ENCODE results near the gene SNX30.

SNX30 gene

DNA sequence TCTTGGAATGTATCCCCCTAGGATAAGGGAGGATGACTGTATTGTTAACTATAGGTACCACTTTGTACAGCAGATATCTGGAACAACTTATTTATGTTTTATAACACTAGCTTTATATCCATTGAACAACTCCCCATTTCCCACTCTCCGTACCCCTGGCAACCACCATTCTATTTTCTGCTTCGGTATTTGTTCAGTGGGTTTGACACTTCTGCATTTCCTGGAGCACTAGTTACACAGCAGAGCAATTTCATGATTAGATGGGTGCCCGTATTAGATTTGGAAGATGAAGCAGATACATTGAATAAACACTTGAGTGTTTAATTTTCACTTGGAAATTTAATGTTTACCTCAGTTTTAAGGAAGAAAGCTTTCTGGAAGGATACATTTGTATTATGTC, 72.7 kb downstream of the SNX30 start:
- DNase-seq (ENCODE audit: low read depth): no peak

DNA sequence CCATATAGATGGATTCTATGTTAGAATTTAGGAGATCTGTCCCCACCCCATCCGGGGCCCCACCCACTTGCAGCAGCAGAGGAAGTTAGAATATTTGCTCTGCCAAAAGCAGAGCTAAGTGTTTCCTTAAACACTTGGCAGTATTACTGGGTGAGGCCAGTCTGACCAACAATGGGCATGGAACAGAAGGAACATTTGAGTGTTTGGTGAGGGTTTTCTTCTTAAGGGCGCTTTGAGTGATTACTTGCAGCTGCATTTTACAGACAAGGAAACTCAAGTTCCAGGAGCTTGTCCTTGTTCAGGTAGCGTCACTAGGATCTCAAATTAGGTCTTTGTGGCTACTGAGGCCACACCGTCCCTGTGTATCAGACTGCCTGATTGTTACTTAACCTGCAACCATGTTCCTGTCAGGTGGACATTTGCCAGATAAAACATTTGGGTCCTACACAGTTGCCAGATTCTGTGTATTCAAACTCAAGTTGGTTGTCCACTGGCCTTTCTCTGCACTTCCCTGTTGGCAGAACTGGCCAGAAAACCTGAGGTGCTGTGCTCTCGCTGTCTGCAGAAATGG, 80.8 kb downstream of the SNX30 start:
- DNase-seq (ENCODE audit: low read depth): no peak

DNA sequence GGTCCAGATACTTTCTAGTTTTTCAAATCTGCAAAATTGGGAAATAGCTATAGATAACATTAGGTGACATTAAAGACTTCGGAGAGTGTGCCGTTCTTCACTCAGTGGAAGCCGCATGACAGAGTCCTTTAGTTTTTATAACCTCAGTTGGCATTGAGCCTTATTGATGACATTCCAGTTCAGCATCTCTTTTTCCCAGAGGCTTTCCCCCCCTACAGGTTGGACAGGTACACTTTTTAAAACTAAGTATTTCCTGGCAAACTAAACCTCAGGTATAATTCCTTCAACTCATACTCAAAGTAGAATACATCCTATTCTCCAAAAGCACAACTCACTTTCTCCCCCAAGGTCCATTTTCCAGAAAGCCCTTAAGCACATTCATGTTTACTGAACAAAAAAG, 81.4 kb downstream of the SNX30 start:
- no peak for DNase-seq (ENCODE audit: low read depth)

DNA sequence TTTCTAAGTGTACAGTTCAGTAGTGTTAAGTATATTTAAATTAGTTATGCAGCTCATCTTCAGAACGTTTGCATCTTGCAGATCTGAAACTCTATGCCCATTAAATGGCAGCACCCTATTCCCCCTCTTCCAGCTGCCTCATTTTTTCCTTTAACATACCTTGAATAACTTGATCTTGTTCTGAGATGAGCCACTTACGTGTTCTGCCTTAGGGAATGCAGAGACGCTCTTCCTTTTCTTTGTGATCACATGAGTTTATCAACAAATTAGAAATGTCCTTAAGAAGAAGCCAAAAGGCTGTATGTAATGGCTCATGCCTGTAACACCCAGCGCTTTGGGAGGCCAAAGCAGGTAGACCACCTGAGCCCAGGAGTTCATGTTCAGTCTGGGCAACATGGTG, 82.5 kb downstream of the SNX30 start:
- no peak for DNase-seq (ENCODE audit: low read depth)

DNA sequence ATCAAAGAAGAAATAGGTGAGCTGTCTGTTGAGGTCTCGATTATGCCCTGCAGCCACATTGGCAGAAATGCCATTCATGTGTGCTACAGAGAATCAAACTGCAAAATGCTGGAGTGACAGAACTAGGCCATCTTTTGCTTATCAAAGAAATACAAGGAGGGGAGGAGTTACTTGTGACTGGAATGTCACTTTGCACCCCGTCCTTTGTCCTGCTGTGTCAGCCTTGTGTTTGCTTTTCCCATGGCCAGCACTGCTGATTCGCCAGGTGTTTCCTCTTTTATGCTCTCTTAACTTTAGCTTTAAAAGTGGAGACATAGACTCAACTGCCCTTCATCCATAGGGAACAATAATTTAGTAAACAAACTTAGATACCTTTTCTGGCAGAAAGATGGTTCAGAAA, 85.8 kb downstream of the SNX30 start:
- no peak for DNase-seq (ENCODE audit: low read depth)

DNA sequence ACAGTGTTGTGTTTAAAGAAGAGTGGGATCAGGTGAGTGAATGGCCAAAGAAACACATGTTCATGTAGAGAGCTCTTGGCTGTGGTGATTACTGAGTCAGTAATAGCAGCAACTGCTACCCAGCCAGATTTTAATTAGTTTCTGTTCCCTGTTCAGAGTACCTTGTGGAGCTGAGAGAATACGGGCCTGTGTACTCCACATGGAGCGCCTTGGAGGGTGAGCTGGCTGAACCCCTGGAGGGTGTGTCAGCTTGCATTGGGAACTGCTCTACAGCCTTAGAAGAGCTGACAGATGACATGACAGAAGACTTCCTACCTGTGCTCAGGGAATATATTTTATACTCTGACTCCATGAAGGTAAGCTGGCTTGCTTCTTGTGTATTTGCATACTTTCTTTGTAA, 87.8 kb downstream of the SNX30 start:
- DNase-seq (ENCODE audit: low read depth): no peak

DNA sequence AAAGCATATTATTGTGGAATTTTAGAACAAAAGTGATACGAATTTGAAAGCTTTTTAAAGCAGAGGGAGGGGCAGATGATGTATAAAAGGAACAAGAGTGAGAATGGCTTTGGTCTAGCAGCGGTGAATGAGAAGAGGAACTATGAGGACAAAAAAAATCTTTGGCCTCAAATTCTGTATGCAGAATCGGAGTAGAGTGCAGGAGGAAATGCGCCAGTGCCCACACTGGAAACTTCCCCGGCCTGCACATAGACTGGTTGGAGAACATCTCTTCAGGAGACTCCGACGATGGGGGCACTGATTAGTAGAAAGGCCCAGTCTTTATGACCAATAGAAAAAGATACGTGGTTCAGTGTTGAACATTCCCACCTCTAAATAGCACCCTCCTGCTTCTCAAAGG, 88.8 kb downstream of the SNX30 start:
- DNase-seq (ENCODE audit: low read depth): no peak

DNA sequence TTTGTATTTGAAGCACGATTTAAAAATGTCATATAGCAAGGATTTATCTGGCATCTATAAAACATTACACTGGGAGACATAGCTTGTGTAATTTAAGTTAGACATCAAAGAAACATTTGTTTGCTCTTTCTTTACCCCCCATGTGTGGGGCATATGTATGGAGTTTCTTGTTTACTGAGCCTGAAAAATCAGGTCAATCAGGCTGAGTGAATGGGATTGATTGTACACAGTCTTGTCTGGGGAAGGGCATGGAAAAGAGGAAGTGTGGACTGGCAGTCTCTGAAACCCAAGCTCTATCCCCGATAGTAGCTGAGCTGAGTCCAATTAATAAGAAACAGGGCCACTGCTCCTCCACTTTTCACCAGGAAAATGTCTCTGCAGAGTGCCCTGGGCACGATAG, 90.7 kb downstream of the SNX30 start:
- DNase-seq (ENCODE audit: low read depth): no peak

DNA sequence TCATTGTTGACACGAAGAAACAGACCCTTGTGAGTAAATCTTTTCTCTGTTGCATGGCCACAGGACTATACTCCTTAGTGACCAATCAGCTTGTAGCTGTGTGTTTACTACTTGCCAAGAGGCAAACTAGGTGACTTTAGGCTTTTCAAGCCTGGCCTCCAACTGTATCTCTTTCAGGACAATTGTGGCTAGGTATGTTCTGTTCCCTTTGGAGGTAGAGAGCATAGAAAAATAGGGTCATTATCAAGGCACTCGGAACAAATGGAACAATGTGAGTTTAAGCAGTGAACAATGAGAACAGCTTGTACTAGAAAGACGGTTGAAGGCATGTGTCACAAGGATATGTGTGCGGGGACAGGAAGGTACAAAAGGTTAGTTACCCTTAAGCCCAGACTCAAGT, 92.0 kb downstream of the SNX30 start:
- no peak for DNase-seq (ENCODE audit: low read depth)

DNA sequence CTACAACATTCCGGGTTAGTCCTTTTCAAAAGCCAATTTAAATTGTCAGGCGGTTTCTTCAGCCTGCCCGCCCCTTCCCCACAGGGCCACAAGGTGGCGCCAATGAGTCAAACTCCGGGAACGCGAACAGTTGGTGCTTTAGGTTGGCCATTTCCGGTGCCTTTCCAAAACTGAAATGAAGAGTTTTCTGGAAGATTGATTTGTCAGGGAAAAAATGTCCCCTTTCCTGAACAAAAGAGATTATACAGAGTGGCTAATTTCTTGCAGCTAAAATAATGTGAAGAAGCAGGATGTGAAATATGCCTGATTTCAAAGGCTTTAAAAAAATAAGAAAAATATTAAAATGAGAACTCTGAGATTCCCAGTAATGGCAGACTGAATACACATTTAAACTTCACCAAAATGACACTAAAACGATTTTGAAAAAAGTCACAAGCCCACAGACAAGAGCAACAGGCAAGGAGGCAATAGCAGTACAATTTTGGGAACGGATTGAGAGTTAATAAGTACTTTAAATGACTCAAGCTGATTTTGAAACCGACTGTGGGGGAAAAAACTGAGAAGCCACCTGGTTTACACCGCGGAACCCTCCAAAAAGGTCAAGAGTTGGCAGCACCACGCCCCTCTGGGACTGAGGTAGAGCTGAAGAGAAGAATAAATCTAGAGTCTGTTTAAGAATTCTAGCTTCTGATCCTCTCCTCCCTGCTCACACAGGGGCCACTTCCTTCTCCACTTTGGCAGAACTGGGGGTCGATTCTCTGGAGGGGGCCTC, 94.4 kb downstream of the SNX30 start:
- peak; percentile 56 for DNase-seq (ENCODE audit: low read depth)

DNA sequence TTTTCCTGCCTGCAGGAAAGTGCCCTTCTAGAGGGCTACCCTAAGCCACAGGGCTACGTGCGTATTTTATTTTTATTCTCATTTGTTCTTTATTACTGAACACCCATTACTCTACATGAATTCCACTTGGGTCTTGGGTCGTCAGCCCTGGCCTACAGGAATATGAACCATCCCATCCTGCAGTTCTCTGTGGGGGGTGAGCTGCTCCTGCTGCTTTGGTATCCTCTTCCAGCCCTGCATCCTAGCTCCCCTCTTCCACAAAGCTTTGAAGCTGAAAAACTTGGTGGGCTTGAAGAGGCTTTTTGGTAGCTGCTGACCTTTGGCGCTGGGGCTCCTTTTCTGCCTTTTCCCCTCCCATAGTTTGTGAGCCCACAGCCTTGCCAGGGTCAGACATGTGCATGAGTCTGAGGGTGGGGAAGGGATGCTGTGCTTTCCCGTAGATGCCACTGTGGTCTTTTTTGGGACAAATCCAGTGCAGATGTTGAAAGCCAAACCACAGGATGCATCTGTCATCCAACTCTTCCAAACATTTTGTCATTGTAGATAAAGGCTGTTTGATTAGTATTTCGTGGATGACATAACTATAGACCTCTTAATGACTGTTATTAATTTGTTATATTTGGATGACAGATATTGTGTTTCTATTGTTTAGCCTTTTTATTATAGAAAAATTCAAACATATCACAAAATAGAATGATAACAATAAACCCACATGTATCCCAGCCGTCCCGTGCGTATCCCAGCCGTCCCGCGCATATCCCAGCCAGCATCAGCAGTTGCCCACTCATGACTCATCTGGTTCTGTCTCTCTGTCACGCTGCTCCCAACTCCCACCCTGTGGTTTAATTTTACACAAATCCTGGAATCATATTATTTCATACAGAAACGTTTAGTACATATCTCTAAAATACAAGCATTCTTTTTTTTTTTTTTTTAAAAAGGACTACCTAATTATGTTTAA, 96.2 kb downstream of the SNX30 start:
- no peak for DNase-seq (ENCODE audit: low read depth)

DNA sequence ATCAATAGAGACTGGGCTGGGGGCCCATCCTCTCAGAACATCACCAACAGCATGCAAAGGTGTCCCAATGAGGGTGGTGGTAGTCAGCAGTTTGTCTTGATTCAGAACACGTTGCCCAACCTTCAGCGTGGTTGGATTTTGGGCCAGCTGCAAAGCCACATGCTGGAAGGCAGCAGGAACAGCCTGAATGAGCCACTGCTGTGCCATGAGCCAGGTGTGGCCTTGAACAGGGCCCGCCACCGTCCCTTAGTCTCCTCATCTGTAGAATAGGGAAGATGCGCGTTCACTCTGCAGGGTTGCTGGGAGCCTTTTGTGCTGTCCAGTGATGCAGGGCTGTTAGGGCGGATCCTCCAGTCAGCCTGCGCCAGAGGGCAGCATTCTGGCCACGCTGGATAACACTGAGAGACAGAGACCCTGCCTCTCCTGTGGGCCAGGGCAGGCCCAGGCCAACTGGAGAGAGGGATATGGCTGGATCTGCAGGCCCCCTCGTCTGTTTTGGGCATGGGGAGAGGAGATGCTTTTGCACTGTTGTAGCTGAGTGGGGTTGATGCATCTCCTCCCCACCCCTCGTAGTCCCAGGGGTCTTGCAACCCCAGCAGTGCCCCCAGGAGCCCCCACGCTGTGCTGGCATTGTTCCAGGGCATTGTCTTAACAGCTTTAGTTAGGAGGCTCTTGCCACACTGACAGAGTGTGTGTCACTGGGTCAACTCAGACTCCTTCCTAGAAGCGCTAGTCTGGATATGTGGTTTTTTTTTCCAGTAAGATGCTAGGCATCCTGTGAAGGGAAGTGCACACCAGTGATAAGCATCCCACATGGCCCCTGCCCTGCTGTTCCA, 98.0 kb downstream of the SNX30 start:
- no peak for DNase-seq (ENCODE audit: low read depth)

DNA sequence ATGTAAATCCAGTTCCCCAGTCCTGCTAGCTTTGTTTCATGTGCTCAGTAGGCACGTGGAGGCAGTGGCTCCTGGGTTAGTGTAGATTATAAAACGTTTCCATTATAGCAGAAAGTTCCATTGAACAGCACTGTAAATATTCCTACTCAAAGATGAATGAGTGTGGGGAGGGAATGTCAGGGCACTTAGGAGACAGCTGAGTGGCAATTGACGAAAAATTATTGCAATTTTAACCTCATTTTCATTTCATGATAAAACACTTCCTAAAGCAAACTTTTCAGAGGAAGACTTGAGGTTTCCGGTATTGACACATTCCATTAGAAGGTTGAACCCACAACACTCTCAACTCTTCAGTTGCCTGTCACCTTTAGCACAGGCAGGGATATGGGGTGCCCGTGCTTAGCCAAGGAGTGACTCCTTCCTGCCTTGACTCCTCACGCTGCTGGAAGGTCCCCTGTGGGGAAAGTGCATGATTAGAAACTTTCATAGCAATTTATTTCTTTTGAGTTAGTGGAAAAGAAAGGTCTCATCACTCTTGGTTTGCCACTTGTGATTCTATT, 98.9 kb downstream of the SNX30 start:
- DNase-seq (ENCODE audit: low read depth): no peak

DNA sequence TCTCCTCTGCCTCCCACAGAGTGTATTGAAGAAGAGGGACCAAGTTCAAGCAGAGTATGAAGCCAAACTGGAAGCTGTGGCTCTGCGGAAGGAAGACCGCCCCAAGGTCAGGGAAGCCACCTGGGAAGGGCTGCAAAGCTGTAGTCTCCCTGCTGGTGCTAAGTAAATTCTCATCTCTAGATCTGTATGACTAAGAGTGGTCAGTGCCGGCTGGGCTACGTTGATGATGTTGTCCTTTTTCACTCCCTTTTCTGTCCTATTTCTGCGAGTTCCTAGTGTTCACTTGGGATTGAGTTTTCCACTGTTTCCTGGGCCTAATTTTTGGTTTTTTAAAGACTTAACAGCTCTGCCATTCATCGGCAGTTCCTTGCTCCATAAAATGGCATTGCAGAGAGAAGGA, 100.3 kb downstream of the SNX30 start:
- DNase-seq (ENCODE audit: low read depth): no peak

DNA sequence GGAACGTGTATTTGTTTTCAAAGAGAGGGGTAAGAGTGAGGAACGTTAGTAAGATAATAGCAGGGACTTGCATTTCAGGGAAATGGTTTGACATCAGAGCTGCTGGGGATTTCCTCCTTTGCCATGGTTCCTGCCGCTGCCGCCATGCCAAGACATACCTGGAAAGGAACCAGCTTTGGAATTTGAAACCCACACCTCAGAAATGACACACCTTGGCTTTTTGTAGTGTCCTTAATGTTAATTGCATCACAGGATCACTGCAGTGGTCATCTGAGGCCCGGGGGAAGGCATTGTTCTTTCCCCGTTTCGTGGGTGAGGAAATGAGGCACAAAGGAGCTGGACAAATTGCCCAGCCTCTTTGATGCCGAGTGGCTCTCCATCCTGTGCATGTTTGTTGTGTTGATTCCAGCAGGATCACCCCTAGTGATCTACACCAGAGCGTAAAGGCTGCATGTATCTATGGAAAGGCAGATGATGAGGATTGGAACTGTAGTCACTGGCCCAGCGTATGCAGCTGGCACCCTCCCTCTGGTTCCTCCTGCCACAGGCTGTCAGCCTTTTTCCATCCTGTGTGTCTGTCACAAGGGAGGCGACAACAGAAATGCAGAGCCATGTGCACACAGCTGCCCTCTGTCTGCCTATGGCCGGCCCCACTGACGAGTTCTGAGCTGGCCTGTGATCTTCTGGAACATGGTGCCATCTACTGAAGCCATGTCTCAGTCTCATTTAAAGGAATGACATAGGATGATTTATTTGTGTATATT, 102.4 kb downstream of the SNX30 start:
- no peak for DNase-seq (ENCODE audit: low read depth)

DNA sequence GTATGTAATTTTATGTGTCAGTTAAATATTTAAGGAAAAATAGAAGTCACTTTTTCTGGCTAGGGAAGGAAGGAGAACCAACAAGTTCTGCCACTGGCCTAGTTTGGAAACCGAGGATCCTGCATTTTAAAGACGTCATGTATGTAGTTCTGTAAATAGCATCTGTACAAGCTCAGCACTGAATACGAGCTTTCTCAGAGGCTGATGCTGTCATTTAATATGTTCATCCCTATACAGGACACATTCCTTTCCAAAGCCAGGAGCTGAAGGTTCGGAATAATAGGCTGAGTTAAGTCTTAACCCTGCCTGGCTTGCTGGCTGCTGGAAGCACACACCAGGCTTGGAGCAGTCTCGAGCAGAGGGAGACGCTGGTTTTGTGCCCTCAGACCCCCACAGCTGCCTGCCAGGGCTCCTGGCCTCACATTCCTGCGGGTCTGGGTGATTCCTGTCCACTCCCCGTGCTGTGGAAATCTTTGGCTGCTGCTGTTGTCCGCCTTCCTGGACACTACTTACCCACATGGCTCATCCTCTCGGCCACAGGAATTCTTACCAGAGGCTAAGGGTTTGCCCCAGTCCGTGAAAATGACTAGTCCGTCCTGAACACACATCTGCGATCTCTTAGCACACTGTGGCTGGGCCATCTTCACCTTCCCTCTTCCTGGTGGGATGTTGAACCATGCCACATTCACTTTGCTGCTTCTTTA, 103.5 kb downstream of the SNX30 start:
- DNase-seq (ENCODE audit: low read depth): no peak

DNA sequence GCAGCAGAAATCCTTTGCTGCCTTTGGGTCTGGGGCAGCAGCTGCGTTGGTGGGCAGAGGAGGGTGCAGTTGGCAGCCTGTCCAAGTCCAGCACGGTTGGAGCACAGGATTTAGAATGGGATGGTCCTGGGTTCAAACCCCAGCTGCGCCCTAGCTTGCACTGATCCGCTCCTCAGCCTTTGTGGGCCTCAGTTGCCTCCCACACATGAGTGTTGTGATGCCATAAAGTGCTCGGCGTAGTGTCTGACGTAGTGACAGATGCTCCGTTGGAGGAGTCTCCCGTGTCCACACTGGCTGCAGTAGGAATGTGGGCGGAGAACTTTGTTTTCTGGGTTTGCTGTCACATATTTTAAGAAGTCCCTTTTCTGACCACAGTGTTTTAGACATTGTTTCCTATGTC, 104.1 kb downstream of the SNX30 start:
- no peak for DNase-seq (ENCODE audit: low read depth)

DNA sequence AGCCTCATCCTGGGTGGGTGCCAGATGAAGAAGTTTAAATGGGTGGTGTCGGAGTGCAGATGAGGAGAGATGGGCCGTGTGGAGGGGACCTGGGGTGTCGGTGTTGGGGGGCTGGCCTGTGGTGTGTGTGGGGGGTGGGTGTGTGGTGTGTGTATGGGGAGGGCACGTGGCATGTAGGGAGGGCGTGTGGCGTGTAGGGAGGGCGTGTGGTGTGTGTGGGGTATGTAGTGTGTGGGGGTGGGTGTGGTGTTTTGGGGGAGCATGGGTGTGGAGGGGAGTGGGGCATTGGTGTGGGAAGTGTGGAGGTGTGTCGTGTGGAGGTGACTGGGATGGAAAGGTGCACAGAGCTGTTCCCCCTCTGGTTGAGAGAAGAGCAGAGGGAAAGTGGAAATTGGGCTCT, 105.6 kb downstream of the SNX30 start:
- no peak for DNase-seq (ENCODE audit: low read depth)

DNA sequence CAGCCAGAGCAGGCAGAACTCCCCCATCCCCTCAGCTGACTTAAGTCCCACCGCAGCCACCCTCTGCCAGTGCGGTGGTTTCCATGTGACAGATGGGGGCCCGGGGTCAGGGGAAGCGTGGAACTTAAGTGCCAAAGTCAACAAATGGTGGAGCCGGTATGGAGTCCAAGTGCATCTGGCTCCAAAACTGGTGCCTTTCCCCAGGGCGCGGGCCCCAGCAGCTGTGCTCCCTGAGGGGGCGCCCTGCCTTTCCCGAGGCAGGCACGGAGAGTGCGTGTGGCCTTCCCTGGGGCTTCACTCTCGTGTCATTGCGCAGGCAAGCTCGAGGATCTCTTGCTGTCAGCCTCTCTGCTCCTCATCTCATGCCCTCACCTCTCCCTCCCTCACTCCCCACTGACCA, 106.3 kb downstream of the SNX30 start:
- DNase-seq (ENCODE audit: low read depth): no peak

DNA sequence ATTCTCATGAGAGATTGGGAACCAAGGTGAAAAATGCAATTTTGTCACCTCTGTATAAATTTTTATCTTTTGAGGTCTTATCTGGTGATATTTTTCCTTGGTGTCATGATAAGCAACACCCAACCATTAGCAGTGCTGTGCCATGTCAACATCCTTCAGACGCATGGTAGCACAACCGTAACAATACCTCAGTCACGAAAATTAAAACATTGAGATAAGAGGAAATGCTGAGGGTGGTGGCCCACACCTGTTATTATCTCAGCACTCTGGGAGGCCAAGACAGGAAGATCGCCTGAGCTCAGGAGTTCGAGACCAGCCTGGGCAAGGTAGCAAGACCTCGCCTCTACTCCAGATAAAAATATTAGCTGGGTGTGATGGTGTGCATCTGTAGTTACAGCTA, 107.4 kb downstream of the SNX30 start:
- no peak for DNase-seq (ENCODE audit: low read depth)
